Activated CD8-positive, alpha-beta memory T cell treated with anti-CD3 and anti-CD28 coated beads, Interleukin-2, amount 50 U/mL, for 4 hours (primary cell): ENCODE data around the gene RAP1GAP2.
"Not testable (repeated sequence)": the region's sequence is repeated elsewhere in the genome, so short reads cannot be mapped to it uniquely, and the experiment has no call there.

Experiments
- DNase-seq: peaks from one replicate; pipeline ENCODE4 v3.0.0-alpha.2; 2020

RAP1GAP2 gene

GRCh38 chr17:2978991-2979390 is 182.8 kb downstream of the RAP1GAP2 start:
- no peak for DNase-seq

GRCh38 chr17:2980211-2980903 is 184.1 kb downstream of the RAP1GAP2 start:
- DNase-seq: no peak

- DNase-seq: no peak
Measured at GRCh38 chr17:2980904-2981246, 184.6 kb downstream of the RAP1GAP2 start.

- no peak for DNase-seq
Measured at GRCh38 chr17:2981325-2981724, 185.1 kb downstream of the RAP1GAP2 start.

GRCh38 chr17:2982854-2983253 is 186.6 kb downstream of the RAP1GAP2 start:
- no peak for DNase-seq

GRCh38 chr17:2983255-2983654 is 187.0 kb downstream of the RAP1GAP2 start:
- DNase-seq: no peak

GRCh38 chr17:2985318-2985717 is 189.1 kb downstream of the RAP1GAP2 start:
- DNase-seq: no peak

GRCh38 chr17:2986925-2987324 is 190.7 kb downstream of the RAP1GAP2 start:
- DNase-seq: no peak

- not testable (repeated sequence) for DNase-seq
Measured at GRCh38 chr17:2989396-2989795, 193.2 kb downstream of the RAP1GAP2 start.

- DNase-seq: no peak
Measured at GRCh38 chr17:2989855-2990254, 193.6 kb downstream of the RAP1GAP2 start.

- DNase-seq: no peak
Measured at GRCh38 chr17:2990396-2990795, 194.2 kb downstream of the RAP1GAP2 start.

- DNase-seq: not testable (repeated sequence)
Measured at GRCh38 chr17:2991396-2992180, 195.3 kb downstream of the RAP1GAP2 start.

- no peak for DNase-seq
Measured at GRCh38 chr17:2994441-2994840, 198.2 kb downstream of the RAP1GAP2 start.

GRCh38 chr17:2995377-2995776 is 199.1 kb downstream of the RAP1GAP2 start:
- DNase-seq: no peak

GRCh38 chr17:2995886-2996809 is 199.9 kb downstream of the RAP1GAP2 start:
- no peak for DNase-seq

- no peak for DNase-seq
Measured at GRCh38 chr17:2996810-2997670, 200.8 kb downstream of the RAP1GAP2 start.

- DNase-seq: not testable (repeated sequence)
Measured at GRCh38 chr17:2998469-2998901, 202.2 kb downstream of the RAP1GAP2 start.

- no peak for DNase-seq
Measured at GRCh38 chr17:3002538-3003295, 206.5 kb downstream of the RAP1GAP2 start.

- DNase-seq: no peak
Measured at GRCh38 chr17:3003296-3004149, 207.3 kb downstream of the RAP1GAP2 start.

- DNase-seq: peak; percentile 58
Measured at GRCh38 chr17:3004150-3004801, 208.0 kb downstream of the RAP1GAP2 start.
